Neural cell (in vitro differentiated cells): ENCODE measurements around the gene TNKS1BP1. TPM values are rescaled to one million over a fixed set of nuclear protein-coding genes. Genes with fewer than 3 reads are reported as not detected.

ENCODE experiments used
- polyA plus RNA-seq: library from polyadenylated mRNA; depleted of rRNA; stranded (reverse); fragments of >200 nt; gene quantifications from 2 replicates; pipeline ENCODE4 v1.2.3, GENCODE V29; 2014

The TNKS1BP1 gene
- polyA plus RNA-seq, 1 donor from 2014 or later, result 8.9 TPM

Other genes starting within 250 kb of the TNKS1BP1 start
- gene LRRC55, start 143.0 kb downstream of the TNKS1BP1 start, polyA plus RNA-seq, result 2.8 and 3.3 TPM in 2 replicates
- gene APLNR, start 87.7 kb downstream of the TNKS1BP1 start, polyA plus RNA-seq, result not detected in 2 replicates
- gene SSRP1, start 10.9 kb upstream of the TNKS1BP1 start, polyA plus RNA-seq, result 81.1 and 84.7 TPM in 2 replicates
- gene P2RX3, start 13.4 kb upstream of the TNKS1BP1 start, polyA plus RNA-seq, result not detected in 2 replicates
- gene PRG3, start 56.2 kb upstream of the TNKS1BP1 start, polyA plus RNA-seq, result not detected in 2 replicates
- not detected in 2 replicates for gene PRG2, start 65.7 kb upstream of the TNKS1BP1 start, polyA plus RNA-seq
- gene SLC43A3, start 102.2 kb upstream of the TNKS1BP1 start, polyA plus RNA-seq, result 0.33 TPM in 1 of 2 replicates, not detected in the other
- 0.24 and 0.66 TPM in 2 replicates for gene RTN4RL2, start 135.6 kb upstream of the TNKS1BP1 start, polyA plus RNA-seq
- 2.5 and 3.3 TPM in 2 replicates for gene SLC43A1, start 190.8 kb upstream of the TNKS1BP1 start, polyA plus RNA-seq
- 63.6 and 69.5 TPM in 2 replicates for gene TIMM10, start 205.8 kb upstream of the TNKS1BP1 start, polyA plus RNA-seq
- not detected in 2 replicates for gene SMTNL1, start 212.6 kb upstream of the TNKS1BP1 start, polyA plus RNA-seq
- 88.0 and 101 TPM in 2 replicates for gene UBE2L6, start 242.7 kb upstream of the TNKS1BP1 start, polyA plus RNA-seq